ENCODE data around the gene DRC7. TPM values are rescaled to one million over a fixed set of nuclear protein-coding genes. Genes with fewer than 3 reads are reported as not detected.

The DRC7 gene, protein sequence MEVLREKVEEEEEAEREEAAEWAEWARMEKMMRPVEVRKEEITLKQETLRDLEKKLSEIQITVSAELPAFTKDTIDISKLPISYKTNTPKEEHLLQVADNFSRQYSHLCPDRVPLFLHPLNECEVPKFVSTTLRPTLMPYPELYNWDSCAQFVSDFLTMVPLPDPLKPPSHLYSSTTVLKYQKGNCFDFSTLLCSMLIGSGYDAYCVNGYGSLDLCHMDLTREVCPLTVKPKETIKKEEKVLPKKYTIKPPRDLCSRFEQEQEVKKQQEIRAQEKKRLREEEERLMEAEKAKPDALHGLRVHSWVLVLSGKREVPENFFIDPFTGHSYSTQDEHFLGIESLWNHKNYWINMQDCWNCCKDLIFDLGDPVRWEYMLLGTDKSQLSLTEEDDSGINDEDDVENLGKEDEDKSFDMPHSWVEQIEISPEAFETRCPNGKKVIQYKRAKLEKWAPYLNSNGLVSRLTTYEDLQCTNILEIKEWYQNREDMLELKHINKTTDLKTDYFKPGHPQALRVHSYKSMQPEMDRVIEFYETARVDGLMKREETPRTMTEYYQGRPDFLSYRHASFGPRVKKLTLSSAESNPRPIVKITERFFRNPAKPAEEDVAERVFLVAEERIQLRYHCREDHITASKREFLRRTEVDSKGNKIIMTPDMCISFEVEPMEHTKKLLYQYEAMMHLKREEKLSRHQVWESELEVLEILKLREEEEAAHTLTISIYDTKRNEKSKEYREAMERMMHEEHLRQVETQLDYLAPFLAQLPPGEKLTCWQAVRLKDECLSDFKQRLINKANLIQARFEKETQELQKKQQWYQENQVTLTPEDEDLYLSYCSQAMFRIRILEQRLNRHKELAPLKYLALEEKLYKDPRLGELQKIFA
- not detected in 3 replicates for total RNA-seq
- long read RNA-seq: 0 reads

DNA sequence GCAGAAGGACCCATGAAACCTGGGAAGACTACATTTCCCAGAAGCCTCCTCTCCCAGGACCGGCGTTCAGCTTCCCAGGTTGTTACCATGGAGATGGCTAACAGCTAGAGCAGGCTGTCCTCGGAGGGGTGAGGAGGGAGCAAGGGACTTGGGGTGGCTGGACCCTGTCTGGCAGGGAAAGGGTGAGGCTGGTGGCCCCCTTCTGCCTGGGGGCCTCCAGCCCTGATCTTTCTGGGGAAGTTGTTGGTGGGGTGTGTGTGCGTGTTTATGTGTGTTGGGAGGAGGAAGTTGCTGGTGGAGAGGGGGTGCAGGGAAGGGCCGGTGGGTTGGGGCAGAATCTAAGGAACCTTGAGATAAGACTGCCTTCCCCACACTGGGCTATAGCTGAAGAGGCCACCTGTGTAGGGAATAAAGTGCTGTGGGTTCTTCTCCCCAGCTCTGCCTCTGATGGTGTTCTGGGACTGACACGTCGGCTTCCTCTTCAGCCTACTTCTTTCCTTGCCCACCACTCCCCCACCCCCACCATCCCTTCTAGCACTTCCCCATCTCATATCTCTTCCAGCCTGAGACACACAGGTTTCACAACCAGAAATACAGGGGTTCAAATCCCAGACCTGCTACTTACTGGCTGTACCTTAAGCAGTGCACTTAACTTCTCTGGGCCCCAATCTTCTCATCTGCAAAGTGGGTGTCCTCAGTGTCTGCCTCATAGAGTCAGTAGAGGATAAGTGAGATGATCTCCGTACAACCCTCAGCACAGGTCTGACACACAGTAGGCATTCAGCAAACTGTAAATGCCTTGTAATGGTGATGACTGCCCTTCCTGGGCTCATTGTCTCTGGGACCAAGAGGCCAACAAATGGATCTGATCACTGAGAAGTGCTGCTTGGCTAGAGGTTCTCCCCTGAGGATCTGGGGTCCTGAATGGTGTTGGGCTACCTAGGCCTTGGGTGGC lies at the start of gene DRC7:
TSS of gene DRC7 (plus strand) at position 82 of the 955 bp plus-strand sequence. CDS start 3,144 bp downstream, outside the sequence.
- Mint-ChIP-seq H3K9me3 (ENCODE audit: low read depth) (no peaks in the 10 kb centered on the region), H3K36me3 (ENCODE audit: low read depth) (no peaks in the 10 kb centered on the region), H3K27ac (ENCODE audit: unreplicated experiment) (peak within 1 kb of the TSS; percentile 14), H3K4me1 (ENCODE audit: low read depth) (peaks cover 2% of the 10 kb centered on the region), H3K27me3 (ENCODE audit: low read depth) (peaks cover 3% of the 10 kb centered on the region), H3K4me3 (ENCODE audit: unreplicated experiment) (peak within 1 kb of the TSS; percentile 33)
- TF ChIP-seq, protein P1, sequence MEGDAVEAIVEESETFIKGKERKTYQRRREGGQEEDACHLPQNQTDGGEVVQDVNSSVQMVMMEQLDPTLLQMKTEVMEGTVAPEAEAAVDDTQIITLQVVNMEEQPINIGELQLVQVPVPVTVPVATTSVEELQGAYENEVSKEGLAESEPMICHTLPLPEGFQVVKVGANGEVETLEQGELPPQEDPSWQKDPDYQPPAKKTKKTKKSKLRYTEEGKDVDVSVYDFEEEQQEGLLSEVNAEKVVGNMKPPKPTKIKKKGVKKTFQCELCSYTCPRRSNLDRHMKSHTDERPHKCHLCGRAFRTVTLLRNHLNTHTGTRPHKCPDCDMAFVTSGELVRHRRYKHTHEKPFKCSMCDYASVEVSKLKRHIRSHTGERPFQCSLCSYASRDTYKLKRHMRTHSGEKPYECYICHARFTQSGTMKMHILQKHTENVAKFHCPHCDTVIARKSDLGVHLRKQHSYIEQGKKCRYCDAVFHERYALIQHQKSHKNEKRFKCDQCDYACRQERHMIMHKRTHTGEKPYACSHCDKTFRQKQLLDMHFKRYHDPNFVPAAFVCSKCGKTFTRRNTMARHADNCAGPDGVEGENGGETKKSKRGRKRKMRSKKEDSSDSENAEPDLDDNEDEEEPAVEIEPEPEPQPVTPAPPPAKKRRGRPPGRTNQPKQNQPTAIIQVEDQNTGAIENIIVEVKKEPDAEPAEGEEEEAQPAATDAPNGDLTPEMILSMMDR (IDR thresholded peaks at IDR 0.05): no peak
- peak; percentile 61 for DNase-seq (ENCODE audit: low spot score)

DNA sequence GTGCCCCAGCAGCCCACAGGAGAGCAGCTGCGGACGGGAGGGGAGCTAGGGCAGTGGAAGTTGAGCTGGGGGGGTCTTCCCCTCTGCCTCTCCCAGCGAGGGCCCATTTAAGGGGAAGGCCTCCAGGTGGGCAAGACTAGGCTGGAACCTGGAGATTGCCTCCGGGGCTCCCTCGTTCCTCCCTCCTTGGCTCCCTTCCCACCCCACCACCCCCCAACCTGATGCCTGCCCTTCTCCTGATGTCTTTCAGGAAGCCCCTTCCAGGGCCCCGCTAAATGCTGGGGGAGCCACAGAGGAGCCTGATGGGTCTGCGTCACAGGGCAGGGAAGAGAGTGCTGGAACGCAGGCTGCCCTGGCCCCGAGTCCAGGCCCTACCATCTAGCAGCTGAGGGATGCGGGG lies 49.4 kb upstream of the DRC7 start:
- peaks cover 30% of the 10 kb centered on the region for H3K4me1 Mint-ChIP-seq (ENCODE audit: low read depth)
- no peak overlapping the region for H3K4me3 Mint-ChIP-seq (ENCODE audit: unreplicated experiment)
- H3K9me3 Mint-ChIP-seq (ENCODE audit: low read depth): no peaks in the 10 kb centered on the region
- no peaks in the 10 kb centered on the region for H3K27me3 Mint-ChIP-seq (ENCODE audit: low read depth)
- H3K36me3 Mint-ChIP-seq (ENCODE audit: low read depth): peaks cover 4% of the 10 kb centered on the region
- TF ChIP-seq, protein P1 (IDR thresholded peaks at IDR 0.05): no peak
- no peak for DNase-seq (ENCODE audit: low spot score)
- H3K27ac Mint-ChIP-seq (ENCODE audit: unreplicated experiment): no peak overlapping the region

DNA sequence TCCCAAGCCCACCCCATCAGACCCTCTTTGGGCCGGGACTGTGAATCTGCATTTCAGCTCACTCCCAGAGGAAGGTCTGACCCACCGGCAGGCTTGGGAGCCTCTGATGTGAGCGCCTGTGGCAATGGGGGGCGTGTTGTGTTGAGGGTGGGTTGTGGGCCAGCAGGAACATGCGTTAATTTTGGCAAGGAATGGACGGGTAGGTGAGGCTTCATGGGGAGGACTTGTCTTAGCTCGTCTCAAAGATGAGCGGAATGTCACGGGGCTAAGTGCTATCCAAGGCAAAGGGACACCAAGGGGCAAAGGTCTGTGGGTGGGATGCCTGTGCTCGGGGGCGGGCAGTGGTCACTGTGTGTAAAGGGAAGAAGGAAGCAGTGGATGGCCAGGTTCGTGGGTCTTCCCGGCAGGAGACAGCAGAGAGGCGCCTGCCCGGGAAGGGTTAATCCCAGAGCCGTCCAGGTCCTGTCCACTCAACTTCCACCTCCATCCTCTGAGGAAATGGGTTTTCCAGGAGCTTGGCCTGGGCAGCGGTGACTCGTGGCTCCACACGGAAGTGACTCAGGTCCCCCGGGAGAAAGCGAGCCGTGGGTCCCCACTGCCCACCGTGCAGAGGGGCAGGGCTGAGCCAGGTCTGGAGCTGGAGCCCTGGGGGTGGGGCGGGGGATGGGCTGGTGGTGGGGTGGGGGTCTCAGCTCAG lies 48.8 kb upstream of the DRC7 start:
- no peak overlapping the region for H3K27ac Mint-ChIP-seq (ENCODE audit: unreplicated experiment)
- H3K36me3 Mint-ChIP-seq (ENCODE audit: low read depth): peaks cover 4% of the 10 kb centered on the region
- no peaks in the 10 kb centered on the region for H3K9me3 Mint-ChIP-seq (ENCODE audit: low read depth)
- TF ChIP-seq, protein P1 (IDR thresholded peaks at IDR 0.05): no peak
- H3K4me3 Mint-ChIP-seq (ENCODE audit: unreplicated experiment): no peak overlapping the region
- DNase-seq (ENCODE audit: low spot score): no peak
- no peaks in the 10 kb centered on the region for H3K27me3 Mint-ChIP-seq (ENCODE audit: low read depth)
- peaks cover 30% of the 10 kb centered on the region for H3K4me1 Mint-ChIP-seq (ENCODE audit: low read depth)

DNA sequence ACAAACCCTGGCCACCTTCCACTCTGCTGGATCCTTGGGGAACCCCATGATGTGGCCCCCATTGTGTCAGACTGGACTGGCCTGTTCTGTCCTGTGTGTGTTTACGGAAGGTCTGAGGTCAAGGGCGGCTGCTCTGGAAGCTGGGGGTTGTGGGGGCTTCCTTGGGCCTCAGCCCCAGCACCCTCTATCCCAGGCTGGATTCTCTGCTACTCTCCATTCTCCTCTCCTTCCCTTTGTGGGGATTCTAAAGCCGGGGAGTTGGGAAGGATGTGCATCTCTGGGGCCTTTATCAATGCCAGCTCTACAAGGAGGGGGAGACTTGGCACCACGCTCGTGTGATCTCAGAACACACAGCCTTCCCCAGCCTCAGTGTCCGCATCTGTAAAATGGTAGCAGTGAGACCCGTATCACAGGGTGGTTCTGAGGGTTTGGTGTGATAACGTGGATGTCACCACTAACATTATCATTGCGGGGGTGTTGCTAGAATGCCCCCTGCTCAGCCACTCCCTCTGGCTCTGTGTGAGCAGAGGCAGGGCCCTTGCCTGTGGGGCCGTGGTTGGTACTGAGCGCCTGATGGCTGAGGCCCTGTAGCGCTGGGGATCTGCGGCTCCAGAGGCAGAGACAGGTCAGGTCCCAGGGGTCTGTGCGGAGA lies 48.1 kb upstream of the DRC7 start:
- Mint-ChIP-seq H3K4me3 (ENCODE audit: unreplicated experiment) (no peak overlapping the region), H3K9me3 (ENCODE audit: low read depth) (no peaks in the 10 kb centered on the region), H3K27me3 (ENCODE audit: low read depth) (no peaks in the 10 kb centered on the region), H3K4me1 (ENCODE audit: low read depth) (peaks cover 30% of the 10 kb centered on the region), H3K36me3 (ENCODE audit: low read depth) (peaks cover 7% of the 10 kb centered on the region), H3K27ac (ENCODE audit: unreplicated experiment) (no peak overlapping the region)
- no peak for DNase-seq (ENCODE audit: low spot score)
- TF ChIP-seq, protein P1 (IDR thresholded peaks at IDR 0.05): no peak

Measured in chondrocyte (in vitro differentiated cells).